Peyer's patch (tissue), 4 donors: ENCODE data around the gene WTIP.
"Not testable (repeated sequence)": the region's sequence is repeated elsewhere in the genome, so short reads cannot be mapped to it uniquely, and the experiment has no call there.

Experiments
- CTCF ChIP-seq, 6 experiments: fragments of 450-650 bp in 4 of 6; fragments of 200-600 bp in 2 of 6; sonication (generic) in 1 of 6; IDR thresholded peaks; one replicate each; pipeline ENCODE4 v1.5.1; 2017 to 2019; ENCODE audit warnings: antibody characterized with exemption in 6 of 6, mild to moderate bottlenecking in 3 of 6, moderate library complexity in 1 of 6
- POLR2A ChIP-seq, 2 donors: fragments of 450-650 bp; IDR thresholded peaks; one replicate each; pipeline ENCODE4 v1.5.1; 2017; ENCODE audit warnings: antibody characterized with exemption in 2 of 2, mild to moderate bottlenecking in 2 of 2, moderate library complexity in 2 of 2

GRCh38 chr19:34510904-34511303 lies 29.3 kb downstream of the WTIP start:
- not testable (repeated sequence) for TF ChIP-seq POLR2A, CTCF (IDR thresholded peaks at IDR 0.05)
